HG02938 (cell line): ENCODE results near the gene AOPEP.

Experiments used
- ATAC-seq: cut with Tn5 transposase; IDR thresholded peaks from one replicate; pipeline ENCODE4 v1.9.1; 2021; ENCODE audit warnings: mild to moderate bottlenecking, moderate library complexity; ENCODE audit not compliant: unreplicated experiment

AOPEP gene

GRCh38 chr9:94758031-94758430 is 31.5 kb downstream of the AOPEP start:
- no peak for ATAC-seq

GRCh38 chr9:94758880-94759279 is 32.4 kb downstream of the AOPEP start:
- no peak for ATAC-seq

GRCh38 chr9:94760010-94760409 is 33.5 kb downstream of the AOPEP start:
- no peak for ATAC-seq

GRCh38 chr9:94760660-94761059 is 34.2 kb downstream of the AOPEP start:
- no peak for ATAC-seq

DNA sequence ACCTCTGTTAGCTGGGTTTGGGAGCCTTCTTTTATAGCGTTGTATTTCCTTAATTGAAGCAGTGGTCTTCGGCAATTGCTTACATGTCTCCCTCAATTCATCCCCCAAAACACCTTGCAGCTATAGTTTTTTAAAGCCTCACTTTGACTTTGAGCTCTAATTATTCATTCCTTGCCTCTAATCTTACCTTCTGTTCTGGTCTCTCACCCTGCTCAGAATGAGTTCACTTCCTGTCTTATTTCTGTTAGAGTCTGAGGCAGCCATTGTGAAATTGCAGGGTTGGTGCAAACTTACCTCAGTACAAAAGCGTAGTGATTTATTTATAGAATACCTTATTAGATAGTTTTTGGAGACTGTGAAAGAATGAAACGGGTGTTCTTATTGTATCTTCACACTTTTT is 35.0 kb downstream of the AOPEP start:
- ATAC-seq = no peak

DNA sequence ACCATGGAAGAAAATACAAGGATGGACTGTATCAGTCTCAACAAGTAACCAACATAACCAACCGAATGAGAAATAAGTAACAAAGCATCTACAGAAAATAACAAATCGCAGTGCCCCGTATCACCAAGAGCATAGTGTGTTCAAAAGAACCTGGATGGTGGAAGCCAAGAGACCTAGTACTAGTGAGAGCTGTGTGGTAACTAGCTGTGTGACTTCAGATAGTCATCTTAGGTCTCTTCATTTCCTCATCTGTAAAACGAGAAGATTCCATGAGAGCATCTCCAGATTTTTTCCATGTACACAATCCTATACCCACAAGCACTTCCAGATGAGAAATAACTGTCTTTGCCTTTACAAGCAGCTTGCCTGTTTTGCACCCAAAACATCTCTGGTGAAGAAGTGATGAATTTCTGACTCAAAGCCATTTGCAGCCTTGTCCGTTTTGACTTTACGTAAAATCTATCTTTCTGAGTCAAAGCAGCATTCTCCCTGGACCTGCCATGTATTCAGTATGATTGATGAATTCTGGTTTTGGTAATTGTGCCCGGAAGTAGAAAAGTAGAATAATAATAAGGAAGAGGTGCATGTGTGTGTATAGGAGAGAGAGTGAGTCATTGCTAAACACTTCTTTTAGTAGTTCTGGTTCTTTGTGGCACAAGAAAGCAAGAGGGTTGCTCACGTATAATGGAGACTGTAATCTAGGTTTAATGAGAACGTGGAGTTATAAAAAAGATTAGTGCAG is 41.0 kb downstream of the AOPEP start:
- no peak for ATAC-seq

- ATAC-seq = no peak
Measured at GRCh38 chr9:94768766-94769165, 42.3 kb downstream of the AOPEP start.

GRCh38 chr9:94770334-94770733 is 43.8 kb downstream of the AOPEP start:
- ATAC-seq = no peak

GRCh38 chr9:94771096-94771495 is 44.6 kb downstream of the AOPEP start:
- ATAC-seq = no peak

DNA sequence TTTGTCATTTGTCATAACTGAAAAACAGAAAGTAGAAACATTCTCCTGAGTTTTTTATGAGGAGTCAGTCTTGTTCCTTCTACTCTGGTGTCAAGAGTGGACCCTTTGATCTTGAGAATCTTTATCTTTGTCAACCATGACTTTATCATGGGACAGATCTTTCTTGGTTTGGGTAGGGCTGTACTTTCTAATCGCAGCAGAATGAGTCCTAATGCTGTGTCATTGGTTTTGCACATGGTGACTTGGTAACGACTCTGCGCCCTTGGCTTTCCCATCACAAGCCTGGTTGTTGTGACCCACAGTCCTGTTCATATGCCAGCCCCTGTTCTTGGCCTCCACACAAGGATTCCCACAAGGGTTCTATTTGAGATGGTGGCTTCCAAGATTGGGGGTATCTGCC is 45.6 kb downstream of the AOPEP start:
- ATAC-seq = no peak

- no peak for ATAC-seq
Measured at GRCh38 chr9:94772639-94773303, 46.3 kb downstream of the AOPEP start.

DNA sequence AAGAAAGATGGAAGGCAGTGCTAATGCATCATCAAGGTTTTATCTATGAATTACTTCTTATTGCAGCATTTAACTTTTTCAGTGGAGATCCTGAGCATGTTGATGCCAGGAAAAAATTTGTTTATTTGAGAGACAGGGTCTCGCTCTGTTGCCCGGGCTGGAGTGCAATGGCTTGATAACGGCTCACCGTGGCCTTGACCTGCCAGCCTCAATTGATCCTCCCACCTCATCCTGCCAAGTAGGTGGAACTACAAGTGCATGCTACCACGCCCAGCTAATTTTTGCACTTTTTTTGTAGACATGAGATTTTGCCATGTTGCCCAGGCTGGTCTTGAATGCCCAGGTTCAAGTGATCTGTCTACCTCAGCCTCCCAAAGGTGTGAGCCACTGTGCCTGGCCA is 47.2 kb downstream of the AOPEP start:
- ATAC-seq = no peak

DNA sequence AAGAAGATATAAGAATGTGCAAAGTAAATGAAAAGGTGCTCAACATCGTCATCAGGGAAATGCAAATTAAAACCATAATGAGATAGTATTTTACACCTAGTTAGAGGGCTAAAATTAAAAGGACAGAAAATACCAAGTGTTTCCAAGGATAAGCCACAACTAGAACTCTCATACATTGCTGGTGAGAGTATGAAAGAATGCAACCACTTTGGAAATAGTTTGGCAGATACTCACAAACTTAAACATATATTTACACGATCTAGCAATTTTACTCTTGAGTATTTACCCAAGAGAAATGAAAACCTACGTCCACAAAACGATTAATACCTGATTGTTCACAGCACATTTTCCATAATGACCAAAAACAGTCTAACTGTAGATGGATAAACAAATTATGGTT is 51.5 kb downstream of the AOPEP start:
- no peak for ATAC-seq

- no peak for ATAC-seq
Measured at GRCh38 chr9:94779031-94779430, 52.5 kb downstream of the AOPEP start.

DNA sequence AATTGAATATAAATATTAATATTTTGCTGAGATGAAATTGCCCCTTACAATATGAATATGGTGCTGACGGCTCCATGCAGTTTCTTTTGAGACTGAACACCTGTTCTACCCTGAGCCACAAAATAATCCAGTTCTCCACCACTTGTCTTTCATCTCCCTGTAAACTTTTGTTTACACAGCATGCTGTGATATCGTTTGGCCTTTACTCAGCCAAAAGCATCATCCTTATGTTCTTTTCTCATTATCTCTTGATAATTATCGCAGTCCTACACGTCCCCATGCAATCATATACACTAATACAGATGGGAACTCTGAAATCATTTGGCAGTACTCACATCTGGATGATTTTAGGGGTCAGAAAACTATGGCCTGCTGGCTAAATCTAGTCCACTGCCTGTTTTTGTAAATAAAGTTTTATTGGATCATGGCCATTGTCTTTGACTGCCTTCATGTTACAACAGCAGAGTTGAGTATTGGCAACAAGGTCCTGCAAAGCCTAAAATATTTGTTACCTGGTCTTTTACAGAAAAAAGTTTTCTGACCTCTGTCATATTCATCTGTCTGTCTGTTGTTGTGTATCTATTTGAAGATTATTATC is 53.3 kb downstream of the AOPEP start:
- ATAC-seq = no peak

DNA sequence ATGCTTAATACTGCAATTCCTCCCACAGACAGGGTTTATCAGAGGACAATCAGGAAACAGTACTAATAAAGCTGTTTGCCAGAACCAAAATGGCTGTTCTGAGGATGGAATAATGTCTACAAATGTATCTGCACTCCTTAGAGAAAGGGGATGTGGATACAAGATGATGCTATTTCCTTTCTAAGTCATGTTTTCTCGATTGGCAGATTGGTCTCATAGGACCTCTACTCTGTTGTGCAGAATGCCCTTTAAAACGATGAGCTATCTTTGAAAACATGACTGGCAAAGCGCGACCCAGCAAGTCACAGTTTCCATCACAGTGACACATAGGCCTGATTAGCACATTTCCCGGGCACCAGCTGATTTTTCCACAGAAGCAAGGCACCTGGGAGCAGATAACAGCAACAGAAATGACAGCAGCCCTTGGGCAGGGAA is 54.0 kb downstream of the AOPEP start:
- ATAC-seq = no peak

GRCh38 chr9:94782355-94783101 is 56.0 kb downstream of the AOPEP start:
- ATAC-seq = no peak

DNA sequence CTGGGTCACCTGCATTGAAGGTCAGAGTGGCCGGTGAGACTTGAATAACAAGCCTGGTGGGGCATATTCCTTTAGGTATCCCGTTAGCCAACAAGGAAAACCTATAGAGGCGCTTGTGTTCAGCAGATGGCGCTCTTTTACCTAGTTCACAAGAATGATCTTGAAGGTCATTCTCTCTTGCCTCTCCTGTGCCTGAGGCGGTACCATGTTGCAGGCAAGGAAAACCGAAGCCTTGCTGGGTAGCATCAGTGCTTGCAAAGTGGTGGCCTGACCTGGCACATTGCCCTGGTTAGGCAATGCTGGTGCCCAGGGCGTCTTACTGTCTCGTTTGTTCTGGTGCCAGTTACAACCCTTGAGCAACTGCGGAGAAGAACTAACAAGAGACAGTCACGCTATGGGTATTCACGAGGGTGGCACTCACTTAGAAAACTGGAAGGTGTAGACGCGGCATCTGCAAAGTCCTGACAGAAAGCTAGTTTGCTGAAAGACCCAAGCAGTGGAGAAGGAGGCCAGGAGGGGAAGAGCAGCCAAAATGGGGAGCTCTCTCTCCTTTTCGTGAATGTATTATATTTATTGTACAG is 56.7 kb downstream of the AOPEP start:
- no peak for ATAC-seq

- no peak for ATAC-seq
Measured at GRCh38 chr9:94783928-94784327, 57.4 kb downstream of the AOPEP start.

DNA sequence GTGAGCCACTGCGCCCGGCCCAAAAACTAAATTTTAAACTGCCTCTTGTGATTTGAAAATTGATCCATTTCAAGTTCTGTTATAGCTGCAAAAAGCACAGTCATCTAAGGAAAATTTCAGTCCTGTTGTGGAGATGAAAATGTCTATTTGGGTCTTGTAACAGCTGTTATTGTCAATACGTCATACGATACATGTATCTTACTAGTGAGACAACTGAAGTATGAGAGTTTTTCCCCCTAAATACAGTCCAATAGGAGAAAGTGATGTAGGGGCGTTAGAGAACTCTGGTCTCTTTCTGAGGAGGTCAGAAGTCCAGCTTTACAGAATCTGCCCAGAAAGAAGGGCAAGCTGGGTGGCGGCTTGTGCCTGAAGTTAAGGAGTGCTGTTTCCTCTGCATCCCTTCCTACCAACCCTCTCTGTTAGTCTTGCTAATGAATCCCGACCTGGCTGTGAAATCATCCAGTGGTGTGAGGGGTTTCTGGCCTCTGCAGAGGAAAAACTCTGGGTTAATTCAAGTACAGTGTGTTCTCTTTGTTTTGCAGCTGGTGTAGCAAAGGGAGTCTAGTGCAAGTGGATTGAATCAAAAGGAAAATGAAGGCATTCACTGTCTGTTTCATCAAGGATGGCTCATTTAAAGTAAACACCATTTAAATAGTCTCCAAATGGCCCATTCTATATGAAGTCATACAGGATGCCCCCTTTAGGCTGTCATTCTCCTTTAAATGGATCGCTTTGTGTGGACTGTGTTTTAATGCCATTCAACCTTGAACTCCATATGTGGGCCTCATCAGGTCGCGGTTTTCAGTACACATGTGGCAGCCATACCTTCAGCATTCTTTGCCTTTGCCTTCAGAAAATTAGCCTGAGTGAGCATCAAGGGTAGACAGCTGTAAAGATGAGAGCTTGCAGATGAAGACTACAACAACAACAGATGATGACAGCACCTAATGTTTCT is 59.0 kb downstream of the AOPEP start:
- ATAC-seq = no peak
